ENCODE results near the gene DNAI4. TPM values are rescaled to one million over a fixed set of nuclear protein-coding genes. Genes with fewer than 3 reads are reported as not detected.
"Not testable (repeated sequence)": the region's sequence is repeated elsewhere in the genome, so short reads cannot be mapped to it uniquely, and the experiment has no call there.

DNAI4 gene, protein sequence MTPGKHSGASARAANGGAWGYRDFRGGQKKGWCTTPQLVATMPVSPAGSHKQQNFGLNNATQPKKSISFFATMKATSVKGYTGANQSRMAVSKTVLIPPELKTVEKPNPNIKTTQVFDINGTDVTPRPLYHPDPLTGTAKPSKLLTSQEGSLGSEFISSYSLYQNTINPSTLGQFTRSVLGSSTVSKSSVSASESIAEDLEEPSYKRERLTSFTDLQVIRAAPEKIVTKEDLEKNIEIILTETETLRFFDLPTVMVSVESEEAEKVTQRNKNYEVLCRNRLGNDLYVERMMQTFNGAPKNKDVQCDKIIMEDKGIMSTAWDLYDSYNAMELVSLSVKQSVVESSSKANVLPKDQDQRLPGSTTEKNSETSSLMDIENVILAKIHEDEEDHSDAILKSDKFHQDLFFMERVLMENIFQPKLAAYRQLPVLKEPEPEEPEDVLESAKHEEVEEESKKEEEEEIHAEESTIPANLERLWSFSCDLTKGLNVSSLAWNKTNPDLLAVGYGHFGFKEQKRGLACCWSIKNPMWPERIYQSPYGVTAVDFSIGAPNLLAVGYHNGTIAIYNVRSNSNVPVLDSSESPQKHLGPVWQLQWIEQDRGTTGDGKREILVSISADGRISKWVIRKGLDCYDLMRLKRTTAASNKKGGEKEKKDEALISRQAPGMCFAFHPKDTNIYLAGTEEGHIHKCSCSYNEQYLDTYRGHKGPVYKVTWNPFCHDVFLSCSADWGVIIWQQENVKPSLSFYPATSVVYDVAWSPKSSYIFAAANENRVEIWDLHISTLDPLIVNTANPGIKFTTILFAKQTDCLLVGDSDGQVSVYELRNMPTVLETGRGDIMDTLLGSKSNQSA
- total RNA-seq = 11.7 and 14.3 TPM in 2 replicates
- long read RNA-seq, transcript WDR78-203 (17 exons, 3,848 nt) = major isoform, 6 of 16 reads
- long read RNA-seq, partial matches to known transcripts = 2 of 16 reads
- long read RNA-seq, other reads (novel, unspliced or antisense) = 6 of 16 reads

DNA sequence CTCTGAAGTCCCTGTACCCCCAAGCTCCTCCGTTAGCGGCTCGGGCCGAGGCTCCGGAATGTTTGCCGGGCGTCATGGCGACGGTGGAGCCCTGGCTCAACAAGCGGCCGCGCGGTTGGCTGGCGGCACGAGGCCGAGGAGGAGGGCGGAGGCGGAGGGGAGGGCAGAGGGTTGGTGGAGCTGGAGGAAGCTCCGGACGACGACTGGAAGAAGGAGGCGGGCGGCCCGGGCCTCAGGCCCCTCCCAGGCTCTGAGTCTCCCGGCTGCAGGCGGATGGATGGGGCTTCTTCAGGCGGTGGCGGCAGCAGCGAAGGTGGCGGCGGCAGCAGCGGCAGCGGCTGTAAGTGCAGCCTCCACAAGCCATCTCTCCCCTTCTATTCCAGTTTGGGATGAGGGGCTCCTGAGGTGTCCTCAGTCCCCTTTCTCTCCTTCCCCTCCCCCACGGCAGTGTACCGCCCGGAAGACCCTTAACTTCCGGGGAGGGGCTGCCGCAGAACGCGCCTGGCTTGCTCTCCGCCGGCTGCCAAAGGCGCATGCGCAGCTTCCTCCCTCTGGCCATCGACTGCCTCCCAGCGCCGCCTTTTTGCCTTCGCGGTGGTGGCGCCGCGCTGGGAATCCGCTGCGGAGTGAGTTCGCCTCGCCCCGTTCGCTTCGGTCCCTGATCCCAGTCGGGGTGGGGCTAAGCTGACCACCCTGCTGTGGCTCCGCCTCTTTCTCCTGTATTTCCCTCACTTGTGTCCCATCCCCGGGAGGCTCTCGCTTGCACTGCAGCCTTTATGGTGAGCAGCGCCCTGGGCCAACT is at the start of gene DNAI4, which contains the start of gene MIER1:
Gene DNAI4 (minus strand): TSS at position 101 of the 802 bp plus-strand sequence. CDS start 25 bp downstream, at position 76.
Gene MIER1 (plus strand): TSS at position 235 of the 802 bp plus-strand sequence. CDS start 39 bp downstream, at position 274.
- no peaks in the 10 kb centered on the region for H3K36me3 Mint-ChIP-seq (ENCODE audit: insufficient read depth)
- H3K9me3 Mint-ChIP-seq (ENCODE audit: low read depth) = no peaks in the 10 kb centered on the region
- TF ChIP-seq, protein P1, sequence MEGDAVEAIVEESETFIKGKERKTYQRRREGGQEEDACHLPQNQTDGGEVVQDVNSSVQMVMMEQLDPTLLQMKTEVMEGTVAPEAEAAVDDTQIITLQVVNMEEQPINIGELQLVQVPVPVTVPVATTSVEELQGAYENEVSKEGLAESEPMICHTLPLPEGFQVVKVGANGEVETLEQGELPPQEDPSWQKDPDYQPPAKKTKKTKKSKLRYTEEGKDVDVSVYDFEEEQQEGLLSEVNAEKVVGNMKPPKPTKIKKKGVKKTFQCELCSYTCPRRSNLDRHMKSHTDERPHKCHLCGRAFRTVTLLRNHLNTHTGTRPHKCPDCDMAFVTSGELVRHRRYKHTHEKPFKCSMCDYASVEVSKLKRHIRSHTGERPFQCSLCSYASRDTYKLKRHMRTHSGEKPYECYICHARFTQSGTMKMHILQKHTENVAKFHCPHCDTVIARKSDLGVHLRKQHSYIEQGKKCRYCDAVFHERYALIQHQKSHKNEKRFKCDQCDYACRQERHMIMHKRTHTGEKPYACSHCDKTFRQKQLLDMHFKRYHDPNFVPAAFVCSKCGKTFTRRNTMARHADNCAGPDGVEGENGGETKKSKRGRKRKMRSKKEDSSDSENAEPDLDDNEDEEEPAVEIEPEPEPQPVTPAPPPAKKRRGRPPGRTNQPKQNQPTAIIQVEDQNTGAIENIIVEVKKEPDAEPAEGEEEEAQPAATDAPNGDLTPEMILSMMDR (IDR thresholded peaks at IDR 0.05; ENCODE audit: unreplicated experiment) = peak; percentile 31
- DNase-seq (ENCODE audit: low spot score, unreplicated experiment) = peak; percentile 98
- peak within 1 kb of the TSS; percentile 95 for H3K4me3 Mint-ChIP-seq (ENCODE audit: low read depth)
- no peaks in the 10 kb centered on the region for H3K27me3 Mint-ChIP-seq
- H3K4me1 Mint-ChIP-seq (ENCODE audit: low read depth) = peaks cover 23% of the 10 kb centered on the region
- peak within 1 kb of the TSS; percentile 94 for H3K27ac Mint-ChIP-seq

DNA sequence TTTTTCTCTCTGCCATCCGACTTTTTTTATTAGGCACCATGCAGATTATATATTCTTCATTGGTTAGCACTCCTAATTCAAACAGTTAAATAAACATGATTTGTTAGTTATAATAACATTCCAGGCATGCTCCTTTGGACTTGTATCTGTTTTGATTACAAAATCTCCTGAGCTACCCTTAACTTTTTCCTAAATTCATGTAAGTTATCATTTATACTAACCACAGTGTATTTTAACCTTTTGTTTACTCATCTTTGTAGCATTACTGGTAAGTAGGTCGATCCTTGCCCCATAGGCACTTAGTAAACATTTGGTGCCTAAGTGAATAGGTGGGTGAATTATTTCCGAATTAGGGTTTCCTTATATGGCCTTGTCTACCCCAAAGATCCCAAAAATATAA is 43.9 kb upstream of the DNAI4 start:
- no peaks in the 10 kb centered on the region for H3K4me1 Mint-ChIP-seq (ENCODE audit: low read depth)
- H3K9me3 Mint-ChIP-seq (ENCODE audit: low read depth) = peaks cover 17% of the 10 kb centered on the region
- H3K27ac Mint-ChIP-seq = no peak overlapping the region
- TF ChIP-seq, protein P1 (IDR thresholded peaks at IDR 0.05; ENCODE audit: unreplicated experiment) = no peak
- no peak for DNase-seq (ENCODE audit: low spot score, unreplicated experiment)
- H3K27me3 Mint-ChIP-seq = no peaks in the 10 kb centered on the region
- H3K36me3 Mint-ChIP-seq (ENCODE audit: insufficient read depth) = peaks cover 36% of the 10 kb centered on the region
- H3K4me3 Mint-ChIP-seq (ENCODE audit: low read depth) = no peak overlapping the region

DNA sequence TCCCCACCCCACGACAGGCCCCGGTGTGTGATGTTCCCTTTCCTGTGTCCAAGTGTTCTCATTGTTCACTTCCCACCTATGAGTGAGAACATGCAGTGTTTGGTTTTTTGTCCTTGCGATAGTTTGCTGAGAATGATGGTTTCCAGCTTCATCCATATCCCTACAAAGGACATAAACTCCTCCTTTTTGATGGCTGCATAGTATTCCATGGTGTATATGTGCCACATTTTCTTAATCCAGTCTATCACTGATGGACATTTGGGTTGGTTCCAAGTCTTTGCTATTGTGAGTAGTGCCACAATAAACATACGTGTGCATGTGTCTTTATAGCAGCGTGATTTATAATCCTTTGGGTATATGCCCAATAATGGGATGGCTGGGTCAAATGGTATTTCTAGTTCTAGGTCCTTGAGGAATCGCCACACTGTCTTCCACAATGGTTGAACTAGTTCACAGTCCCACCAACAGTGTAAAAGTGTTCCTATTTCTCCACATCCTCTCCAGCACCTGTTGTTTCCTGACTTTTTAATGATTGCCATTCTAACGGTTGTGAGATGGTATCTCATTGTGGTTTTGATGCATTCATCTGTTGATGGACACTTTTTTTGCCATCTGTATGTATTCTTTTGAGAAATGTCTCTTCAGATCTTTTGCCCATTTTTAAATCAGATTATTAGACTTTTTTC is 41.7 kb upstream of the DNAI4 start:
- H3K27ac Mint-ChIP-seq; H3K4me1 Mint-ChIP-seq (ENCODE audit: low read depth); H3K27me3 Mint-ChIP-seq; DNase-seq (ENCODE audit: low spot score, unreplicated experiment); H3K4me3 Mint-ChIP-seq (ENCODE audit: low read depth): not testable (repeated sequence)
- Mint-ChIP-seq H3K36me3 (ENCODE audit: insufficient read depth) (peaks cover 38% of the 10 kb centered on the region), H3K9me3 (ENCODE audit: low read depth) (peaks cover 17% of the 10 kb centered on the region)

DNA sequence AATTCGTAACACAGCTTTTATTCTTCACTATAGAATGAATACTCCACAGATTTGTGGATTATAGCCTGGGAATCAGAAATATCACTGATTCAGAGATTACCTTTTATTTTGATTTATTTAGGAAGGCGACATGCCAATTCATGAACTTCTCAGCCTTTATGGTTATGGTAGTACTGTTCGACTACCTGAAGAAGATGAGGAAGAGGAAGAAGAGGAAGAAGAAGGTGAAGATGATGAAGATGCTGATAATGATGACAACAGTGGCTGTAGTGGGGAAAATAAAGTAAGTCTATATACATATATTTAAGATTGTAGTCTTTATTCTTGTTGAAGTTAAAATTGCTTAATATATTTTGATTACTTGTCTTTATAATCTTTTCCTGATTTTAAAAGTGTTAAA is 33.3 kb upstream of the DNAI4 start:
- DNase-seq (ENCODE audit: low spot score, unreplicated experiment) = no peak
- peaks cover 15% of the 10 kb centered on the region for H3K36me3 Mint-ChIP-seq (ENCODE audit: insufficient read depth)
- H3K4me3 Mint-ChIP-seq (ENCODE audit: low read depth) = no peak overlapping the region
- TF ChIP-seq, protein P1 (IDR thresholded peaks at IDR 0.05; ENCODE audit: unreplicated experiment) = no peak
- no peaks in the 10 kb centered on the region for H3K4me1 Mint-ChIP-seq (ENCODE audit: low read depth)
- no peaks in the 10 kb centered on the region for H3K27me3 Mint-ChIP-seq
- H3K9me3 Mint-ChIP-seq (ENCODE audit: low read depth) = no peaks in the 10 kb centered on the region
- no peak overlapping the region for H3K27ac Mint-ChIP-seq

DNA sequence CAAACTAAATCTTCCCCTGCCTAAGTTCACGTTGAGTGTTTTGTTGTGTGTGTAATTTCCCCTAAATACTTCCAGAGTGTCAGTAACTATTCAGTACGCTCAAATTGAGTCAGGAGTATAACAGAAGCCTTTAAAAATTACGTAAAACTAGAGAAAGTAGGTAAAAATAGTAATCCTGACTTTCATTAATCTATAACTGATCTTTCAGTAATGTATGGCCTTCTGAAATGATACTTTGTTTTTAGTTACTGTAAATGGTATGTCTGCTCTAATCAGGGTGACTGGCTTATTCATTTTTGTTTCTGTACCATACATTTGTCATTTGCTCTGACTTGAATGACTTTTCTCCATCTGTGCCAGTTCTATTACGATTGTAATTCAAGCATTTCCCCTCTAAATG is 29.6 kb upstream of the DNAI4 start:
- Mint-ChIP-seq H3K27ac (no peak overlapping the region), H3K4me3 (ENCODE audit: low read depth) (no peak overlapping the region), H3K4me1 (ENCODE audit: low read depth) (no peaks in the 10 kb centered on the region), H3K9me3 (ENCODE audit: low read depth) (no peaks in the 10 kb centered on the region), H3K36me3 (ENCODE audit: insufficient read depth) (peaks cover 11% of the 10 kb centered on the region), H3K27me3 (no peaks in the 10 kb centered on the region)
- DNase-seq (ENCODE audit: low spot score, unreplicated experiment) = no peak
- TF ChIP-seq, protein P1 (IDR thresholded peaks at IDR 0.05; ENCODE audit: unreplicated experiment) = no peak

All from progenitor cell of endocrine pancreas (in vitro differentiated cells).